ENCODE data around the gene PACC1.

The PACC1 gene

GRCh38 chr1:212437179-212437798, 22.6 kb upstream of the PACC1 start:
- DNase-seq, result no peak

GRCh38 chr1:212434992-212435391, 20.3 kb upstream of the PACC1 start:
- no peak for DNase-seq

GRCh38 chr1:212433577-212434462, 19.1 kb upstream of the PACC1 start:
- DNase-seq, result no peak

- peak; percentile 76 for DNase-seq
Observed at GRCh38 chr1:212432661-212433576, 18.2 kb upstream of the PACC1 start, which contains the start of gene NENF. Gene NENF, plus strand, starts transcription at chr1:212432920. Its CDS starts 24 bp downstream, at chr1:212432944.

GRCh38 chr1:212432272-212432660, 17.6 kb upstream of the PACC1 start:
- DNase-seq, result no peak

GRCh38 chr1:212431644-212432043, 17.0 kb upstream of the PACC1 start:
- DNase-seq, result no peak

GRCh38 chr1:212430955-212431394, 16.3 kb upstream of the PACC1 start:
- DNase-seq, result no peak

GRCh38 chr1:212430416-212430815, 15.7 kb upstream of the PACC1 start:
- DNase-seq, result no peak

- DNase-seq, result no peak
Observed at GRCh38 chr1:212428496-212428895, 13.8 kb upstream of the PACC1 start.

- DNase-seq, result no peak
Observed at GRCh38 chr1:212423879-212424278, 9.2 kb upstream of the PACC1 start.

- DNase-seq, result no peak
Observed at GRCh38 chr1:212421165-212421564, 6.5 kb upstream of the PACC1 start.

- DNase-seq, result no peak
Observed at GRCh38 chr1:212415107-212415841, 588 bp upstream of the PACC1 start.

GRCh38 chr1:212413902-212414327, 771 bp downstream of the PACC1 start:
- DNase-seq, result no peak

- no peak for DNase-seq
Observed at GRCh38 chr1:212412374-212412773, 2.3 kb downstream of the PACC1 start.

GRCh38 chr1:212410231-212410820, 4.4 kb downstream of the PACC1 start:
- no peak for DNase-seq

- no peak for DNase-seq
Observed at GRCh38 chr1:212402666-212403321, 11.9 kb downstream of the PACC1 start.

- no peak for DNase-seq
Observed at GRCh38 chr1:212401838-212402582, 12.7 kb downstream of the PACC1 start.

- no peak for DNase-seq
Observed at GRCh38 chr1:212401042-212401441, 13.6 kb downstream of the PACC1 start.

GRCh38 chr1:212397171-212397570, 17.5 kb downstream of the PACC1 start:
- no peak for DNase-seq

- no peak for DNase-seq
Observed at GRCh38 chr1:212396638-212397037, 18.0 kb downstream of the PACC1 start.
